ENCODE results near the gene MED14.

The MED14 gene

GRCh38 chrX:40729598-40730584 is 5.5 kb downstream of the MED14 start:
- no peak for DNase-seq

DNA sequence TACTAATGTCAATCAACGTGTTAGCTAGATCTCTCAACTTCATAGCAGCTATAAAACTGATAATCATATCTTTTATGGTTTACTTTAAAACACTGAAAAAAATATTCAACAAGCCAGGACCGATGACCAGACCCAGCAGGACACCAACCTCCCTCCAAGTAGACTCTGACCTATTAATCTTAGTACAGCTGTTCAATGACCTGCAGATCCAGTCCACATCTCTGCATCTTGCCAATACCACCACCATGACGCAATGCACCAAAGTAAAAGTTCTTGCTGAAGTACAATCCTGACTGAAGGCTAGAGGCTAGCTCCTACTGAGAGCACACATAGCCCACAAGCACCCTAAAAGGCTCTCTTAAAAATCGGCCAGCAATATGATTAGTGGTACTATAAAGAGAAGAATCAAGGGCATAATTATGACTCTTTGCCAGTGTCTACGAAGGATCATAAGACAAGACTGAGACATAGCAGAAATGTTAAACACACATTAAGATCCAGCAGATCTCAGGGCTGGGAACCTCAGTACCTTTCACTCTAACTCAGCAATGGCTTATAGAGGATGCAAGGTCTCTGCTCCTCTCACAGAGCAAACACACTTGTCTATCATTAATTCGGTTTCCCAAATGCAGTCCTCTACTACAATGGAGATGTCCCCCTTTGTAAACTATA is 7.6 kb downstream of the MED14 start:
- DNase-seq: no peak

DNA sequence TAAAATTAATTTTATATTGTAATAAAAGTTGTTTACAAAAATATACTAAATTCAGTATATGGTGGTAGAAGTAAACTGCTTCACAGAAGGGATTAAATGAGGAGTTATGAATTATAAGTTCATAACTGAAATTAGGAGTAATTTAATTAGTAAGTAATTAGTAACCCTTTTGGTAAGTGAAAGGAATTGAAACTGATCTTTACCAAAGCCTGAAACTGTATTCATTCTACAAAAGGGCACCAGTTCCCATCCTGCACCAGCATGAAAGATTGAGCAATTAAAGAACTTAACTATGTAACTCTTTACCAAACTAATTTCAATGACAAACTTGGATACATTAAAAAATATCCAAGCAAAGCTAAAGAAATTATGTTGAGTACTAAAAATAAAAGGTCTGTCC is 8.2 kb downstream of the MED14 start:
- no peak for DNase-seq

DNA sequence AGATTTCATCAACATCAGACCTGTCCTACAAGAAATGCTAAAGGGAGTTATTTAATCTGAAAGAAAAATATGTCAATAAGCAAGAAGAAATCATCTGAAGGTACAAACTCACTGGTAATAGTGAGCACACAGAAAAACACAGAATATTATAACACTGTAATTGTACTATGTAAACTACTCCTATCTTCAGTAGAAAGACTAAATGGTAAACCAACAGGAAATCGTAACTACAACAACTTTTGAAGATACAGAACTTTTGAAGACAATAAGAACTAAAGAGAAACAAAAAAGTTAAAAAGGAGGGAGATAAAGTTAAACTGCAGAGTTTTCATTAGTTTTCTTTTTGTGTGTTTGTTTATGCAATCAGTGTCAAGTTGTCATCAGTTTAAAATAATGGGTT is 12.4 kb downstream of the MED14 start:
- no peak for DNase-seq

DNA sequence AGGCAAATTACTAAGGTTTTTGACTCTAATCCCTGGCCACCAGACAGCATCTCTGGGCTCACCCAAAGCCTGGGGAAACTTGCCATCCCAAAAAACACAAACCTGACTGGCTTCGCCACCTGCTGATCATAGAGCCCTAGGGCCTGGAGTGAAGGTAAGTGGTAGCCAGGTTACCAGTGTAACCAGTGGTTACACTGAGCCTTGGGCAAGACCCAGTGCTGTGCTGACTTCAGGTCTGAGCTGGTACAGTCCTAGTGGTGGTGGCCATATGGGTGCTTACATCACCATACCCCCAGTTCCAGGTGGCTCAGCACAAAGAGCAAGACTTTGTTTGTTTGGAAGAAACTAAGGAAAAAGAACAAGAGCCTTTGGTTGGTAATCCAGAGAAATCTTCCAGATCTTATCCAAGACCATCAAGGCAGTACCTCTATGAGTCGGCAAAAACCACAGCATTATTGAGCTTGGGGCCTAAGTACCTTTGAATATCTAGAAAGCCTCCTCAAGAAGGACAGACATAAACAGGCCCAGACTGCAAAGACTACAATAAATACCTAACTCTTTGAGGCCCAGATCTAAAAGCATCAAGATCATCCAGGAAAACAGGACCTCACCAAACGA is 13.7 kb downstream of the MED14 start:
- no peak for DNase-seq

- no peak for DNase-seq
These were observed 14.6 kb downstream of the MED14 start for GRCh38 chrX:40720792-40721191.

DNA sequence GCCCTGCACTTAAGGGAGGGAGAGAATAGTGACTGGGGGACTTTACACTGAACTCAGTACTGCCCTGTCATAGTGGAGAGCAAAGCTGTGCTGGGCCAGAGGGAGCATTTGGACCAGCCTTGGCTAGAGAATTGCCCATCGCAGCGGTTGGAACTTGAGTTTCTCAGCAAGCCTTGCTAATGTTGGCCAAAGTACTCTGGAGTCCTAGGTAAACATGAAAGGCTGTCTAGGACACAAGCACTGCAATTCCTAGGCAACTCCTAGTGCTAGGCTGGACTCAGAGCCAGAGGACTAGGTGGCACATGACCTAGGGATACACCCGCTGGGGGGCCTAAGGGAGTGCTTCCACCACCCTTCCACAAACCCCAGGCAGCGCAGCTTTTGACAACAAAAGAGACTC is 15.0 kb downstream of the MED14 start:
- no peak for DNase-seq

- no peak for DNase-seq
These were observed 15.6 kb downstream of the MED14 start for GRCh38 chrX:40719731-40720130.

DNA sequence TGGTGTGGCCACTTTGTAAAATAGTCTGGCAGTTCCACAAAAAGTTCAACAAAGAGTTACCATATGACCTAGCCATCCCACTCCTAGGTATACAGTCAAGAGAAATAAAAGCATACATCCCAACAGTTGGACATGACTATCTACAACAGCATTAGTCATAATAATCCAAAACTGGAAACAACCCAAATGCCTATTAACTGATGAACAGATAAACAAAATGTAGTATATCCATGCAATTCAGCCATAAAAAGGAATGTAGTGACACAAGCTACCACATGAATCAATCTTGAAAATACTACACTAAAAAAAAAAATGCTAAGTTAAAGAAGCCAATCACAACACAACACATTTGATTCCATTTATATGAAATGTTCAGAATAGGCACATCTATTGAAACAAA is 16.1 kb downstream of the MED14 start:
- DNase-seq: no peak

GRCh38 chrX:40709395-40709794 is 25.9 kb downstream of the MED14 start:
- no peak for DNase-seq

- no peak for DNase-seq
These were observed 29.6 kb downstream of the MED14 start for GRCh38 chrX:40705658-40706312.

GRCh38 chrX:40700640-40701342 is 34.6 kb downstream of the MED14 start:
- DNase-seq: no peak

GRCh38 chrX:40698851-40699250 is 36.5 kb downstream of the MED14 start:
- no peak for DNase-seq

DNA sequence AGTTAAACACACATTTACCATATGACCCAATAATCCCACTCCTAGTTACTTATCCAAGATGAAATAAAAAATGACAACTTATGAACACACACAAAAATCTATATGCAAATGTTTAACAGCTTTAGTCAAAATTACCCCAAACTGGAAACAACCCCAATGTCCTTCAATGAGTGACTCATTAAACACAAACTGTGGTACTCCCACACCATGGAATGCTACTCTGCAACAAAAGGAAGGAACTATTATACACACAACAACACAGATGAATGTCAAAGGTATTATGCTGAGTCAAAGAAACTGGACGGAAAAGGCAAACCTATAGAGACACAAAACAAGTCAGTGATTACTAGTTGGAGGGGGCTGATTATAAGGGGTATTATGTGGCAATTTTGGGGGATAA is 40.5 kb downstream of the MED14 start:
- no peak for DNase-seq

DNA sequence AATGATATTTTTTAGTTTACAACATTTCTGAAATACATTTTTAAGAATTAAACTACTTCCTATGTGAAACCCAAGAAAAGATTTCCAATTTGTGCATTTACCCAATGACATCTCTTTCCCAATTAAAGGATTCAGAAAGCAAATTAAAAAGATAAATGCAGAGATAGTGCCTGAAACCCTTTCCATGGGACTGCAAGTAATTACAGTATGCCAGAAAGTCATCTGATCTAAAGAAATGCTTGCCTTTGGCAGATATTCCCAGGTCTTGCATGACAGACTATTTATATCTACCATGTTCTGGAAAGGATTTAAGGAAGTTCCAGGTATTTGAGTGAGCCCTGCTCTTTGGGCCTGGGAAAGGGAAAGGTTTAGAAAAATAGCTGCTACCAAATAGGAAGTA is 46.4 kb downstream of the MED14 start:
- no peak for DNase-seq

DNA sequence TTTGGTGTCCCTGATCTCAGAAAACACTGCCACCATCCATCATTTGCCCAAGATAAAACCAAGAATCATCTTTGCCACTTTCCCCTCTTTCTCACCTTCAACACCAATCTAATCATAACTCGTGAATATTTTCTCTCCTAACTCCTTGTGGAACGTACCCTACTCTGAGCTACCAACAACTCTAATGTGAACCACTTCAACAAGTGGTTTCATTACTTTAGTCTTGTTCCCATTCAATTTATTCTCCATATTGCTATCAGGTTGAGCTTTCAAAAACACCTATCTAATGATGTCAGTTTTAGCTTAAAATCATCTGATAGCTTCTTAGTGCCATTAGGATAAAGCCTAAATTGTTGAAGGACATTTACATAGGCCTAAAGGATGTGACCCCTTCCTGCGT is 48.2 kb downstream of the MED14 start:
- no peak for DNase-seq

DNA sequence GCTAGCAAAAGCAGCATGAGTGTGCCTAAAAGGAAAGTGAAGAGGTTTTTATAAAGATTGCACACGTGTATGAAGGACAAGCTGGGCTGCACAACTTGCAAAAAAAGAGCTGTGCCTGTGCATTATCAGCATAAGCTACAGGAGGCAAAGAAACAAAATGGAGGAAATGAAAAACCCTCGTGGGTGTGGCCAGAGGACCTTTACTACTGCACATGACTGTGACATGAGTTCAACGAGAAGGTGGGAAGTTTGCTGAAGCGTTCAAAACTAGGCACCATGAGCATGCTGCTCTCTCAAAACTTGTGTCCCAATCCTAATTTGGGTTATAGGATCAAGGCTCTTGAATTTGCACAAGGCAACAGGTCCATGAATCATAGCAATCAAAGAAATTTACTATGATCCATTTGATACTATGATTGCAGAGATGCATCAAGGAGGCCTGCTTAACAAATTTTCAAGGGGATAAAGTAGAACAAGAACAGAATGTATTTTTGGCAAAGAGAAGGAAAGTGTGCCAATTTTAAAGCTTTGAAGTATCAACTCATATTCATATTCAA is 49.9 kb downstream of the MED14 start:
- DNase-seq: peak; percentile 4

DNA sequence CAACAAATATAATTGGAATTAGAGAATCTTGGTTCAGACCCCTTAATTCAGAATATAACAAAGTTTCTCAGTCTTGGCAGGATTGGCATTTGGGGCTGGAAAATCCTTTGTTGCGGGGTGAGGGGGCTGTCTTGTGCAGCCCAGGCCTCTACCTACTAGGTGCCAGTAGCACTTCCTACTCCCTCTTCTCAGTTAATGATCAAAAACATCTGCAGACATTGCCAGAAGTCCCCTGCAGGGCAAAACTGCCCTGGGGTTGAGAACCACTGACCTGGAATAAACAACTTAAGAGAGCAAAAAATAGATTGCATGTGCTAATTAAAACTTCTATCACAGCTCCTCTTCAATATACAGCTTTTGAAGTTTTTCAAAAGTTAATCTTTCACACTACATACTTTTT is 51.2 kb downstream of the MED14 start:
- DNase-seq: no peak

DNA sequence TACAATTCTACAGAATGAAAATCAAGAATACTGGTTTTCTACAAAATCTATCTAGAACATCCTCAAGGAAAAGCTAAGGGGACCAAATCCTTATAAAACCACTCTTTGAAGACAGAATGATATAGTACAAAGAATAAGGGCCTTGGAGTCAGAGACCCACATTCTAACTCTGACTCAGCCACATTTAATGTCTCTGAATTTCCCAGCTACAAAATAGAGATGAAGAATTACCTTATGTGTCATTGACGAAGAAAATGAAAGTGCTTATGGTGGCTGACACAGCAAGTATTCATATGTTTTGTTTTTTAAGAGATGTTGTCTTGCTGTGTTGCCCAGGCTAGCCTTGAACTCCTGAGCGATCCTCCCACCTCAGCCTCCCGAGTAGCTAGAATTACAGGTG is 52.1 kb downstream of the MED14 start:
- DNase-seq: no peak

DNA sequence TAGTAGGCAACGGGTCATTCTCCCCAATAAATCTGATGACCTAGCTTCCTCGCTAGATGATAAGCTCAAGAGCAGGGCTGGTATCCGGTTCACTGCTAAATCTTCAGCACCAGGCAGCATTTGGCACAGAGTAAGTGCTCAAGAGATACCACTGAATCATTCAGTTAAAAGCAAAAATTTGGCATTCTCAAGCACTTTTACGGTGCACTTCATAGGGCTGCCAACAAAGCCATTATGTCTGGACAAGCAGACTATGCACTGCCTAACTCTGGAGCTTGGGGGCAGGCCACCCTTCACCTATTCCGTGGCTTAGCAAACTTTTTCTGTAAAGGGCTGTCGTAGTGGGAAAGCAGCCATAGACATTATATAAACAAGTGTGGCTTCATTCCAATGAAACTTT is 64.2 kb downstream of the MED14 start:
- no peak for DNase-seq

DNA sequence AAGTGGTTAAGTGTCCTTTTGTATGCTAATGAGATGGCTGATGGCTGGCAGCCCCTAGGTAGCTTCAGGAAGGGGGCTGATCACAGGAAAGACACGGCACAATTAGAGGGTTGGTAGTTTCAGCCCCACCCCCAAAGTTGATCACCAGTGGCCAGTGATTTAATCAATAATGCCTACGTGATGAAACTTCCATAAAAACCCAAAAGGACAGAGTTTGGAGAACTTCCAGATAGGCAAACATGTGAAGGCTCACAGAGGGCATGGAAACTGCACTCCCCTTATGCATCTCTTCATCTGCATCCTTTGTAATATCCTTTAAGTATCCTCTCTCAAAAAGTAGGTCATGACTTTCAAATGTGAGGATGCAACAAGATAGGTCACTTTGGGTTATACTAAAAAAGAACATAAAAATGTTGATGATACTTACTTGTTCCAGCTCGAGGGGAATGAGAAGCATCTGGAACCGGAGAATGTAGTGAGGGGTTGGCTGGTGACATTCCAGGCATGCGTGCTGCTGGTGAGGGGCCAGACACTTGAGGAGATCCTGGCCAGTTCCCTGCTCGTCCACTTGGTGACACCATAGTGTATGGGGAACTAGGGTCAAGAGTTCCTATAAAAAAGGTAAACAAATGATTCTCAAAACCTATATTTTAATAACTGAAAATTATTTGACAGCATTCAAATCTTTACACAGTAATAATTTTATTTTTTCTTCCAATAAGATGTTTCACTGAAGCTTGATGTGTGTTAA is 71.3 kb downstream of the MED14 start:
- DNase-seq: no peak

Measured in RPMI8226 (cell line).